GM23338 (cell line): ENCODE measurements around the gene PLAAT2. TPM values are rescaled to one million over a fixed set of nuclear protein-coding genes. Genes with fewer than 3 reads are reported as not detected.

ENCODE experiments used
- ATAC-seq: fragments of 200-7000 bp; cut with Tn5 transposase; 3 replicates; pipeline ENCODE4 v1.9.1; 2020
- DNase-seq: peaks from one replicate; pipeline ENCODE4 v3.0.0-alpha.2; 2015; ENCODE audit warnings: low spot score
- H2AFZ ChIP-seq: fragments of 200-600 bp; sonication (generic); 2 replicates; pipeline ENCODE4 v1.8.0; 2016; ENCODE audit warnings: antibody characterized with exemption, mild to moderate bottlenecking, moderate library complexity
- H3F3A ChIP-seq: fragments of 200-600 bp; sonication (generic); replicated peaks from 2 replicates; pipeline ENCODE4 v1.8.0; 2017; ENCODE audit warnings: antibody characterized with exemption, mixed run types, low read depth
- H3K27ac ChIP-seq: fragments of 200-600 bp; sonication (generic); 2 replicates; pipeline ENCODE4 v1.6.1; 2016; ENCODE audit warnings: low read depth
- H3K27me3 ChIP-seq: fragments of 200-600 bp; sonication (generic); 2 replicates; pipeline ENCODE4 v1.8.0; 2016; ENCODE audit warnings: mild to moderate bottlenecking, mixed run types, moderate library complexity; ENCODE audit not compliant: insufficient read depth
- H3K36me3 ChIP-seq: fragments of 200-600 bp; sonication (generic); 2 replicates; pipeline ENCODE4 v1.8.0; 2016; ENCODE audit warnings: mild to moderate bottlenecking; ENCODE audit not compliant: insufficient read depth
- H3K4me1 ChIP-seq: fragments of 200-600 bp; sonication (generic); 2 replicates; pipeline ENCODE4 v1.8.0; 2016; ENCODE audit warnings: mild to moderate bottlenecking, moderate library complexity; ENCODE audit not compliant: insufficient read depth
- H3K4me2 ChIP-seq: fragments of 200-600 bp; sonication (generic); 2 replicates; pipeline ENCODE4 v1.7.1; 2017; ENCODE audit warnings: mixed run types
- H3K4me3 ChIP-seq: fragments of 200-600 bp; sonication (generic); 2 replicates; pipeline ENCODE4 v1.6.1; 2016; ENCODE audit warnings: mixed run types
- H3K79me2 ChIP-seq: fragments of 200-600 bp; sonication (generic); replicated peaks from 2 replicates; pipeline ENCODE4 v1.8.0; 2017; ENCODE audit warnings: mild to moderate bottlenecking; ENCODE audit not compliant: insufficient read depth
- H3K9me2 ChIP-seq: fragments of 200-600 bp; sonication (generic); 2 replicates; pipeline ENCODE4 v1.8.0; 2017; ENCODE audit not compliant: insufficient read depth
- H4K20me1 ChIP-seq: fragments of 200-600 bp; sonication (generic); replicated peaks from 2 replicates; pipeline ENCODE4 v1.8.0; 2017; ENCODE audit warnings: mild to moderate bottlenecking; ENCODE audit not compliant: insufficient read depth
- H3K27ac Mint-ChIP-seq: 2 replicates; pipeline ENCODE4 v1.8.0; 2020; ENCODE audit warnings: inconsistent platforms, mild to moderate bottlenecking, moderate library complexity, mixed read lengths
- H3K27me3 Mint-ChIP-seq: 3 replicates; pipeline ENCODE4 v1.8.0; 2022; ENCODE audit warnings: low read depth, mild to moderate bottlenecking, moderate library complexity, mixed read lengths, inconsistent platforms; ENCODE audit not compliant: insufficient read depth, poor library complexity
- H3K36me3 Mint-ChIP-seq: 3 replicates; pipeline ENCODE4 v1.8.0; 2021; ENCODE audit warnings: low read depth, mild to moderate bottlenecking, inconsistent platforms, moderate library complexity, mixed read lengths
- H3K4me1 Mint-ChIP-seq: 3 replicates; pipeline ENCODE4 v1.8.0; 2020; ENCODE audit warnings: mild to moderate bottlenecking, inconsistent platforms, mixed read lengths
- H3K4me3 Mint-ChIP-seq: 3 replicates; pipeline ENCODE4 v1.8.0; 2021; ENCODE audit warnings: moderate library complexity, mild to moderate bottlenecking, inconsistent platforms, mixed read lengths
- H3K9me3 Mint-ChIP-seq: 3 replicates; pipeline ENCODE4 v1.8.0; 2020; ENCODE audit warnings: moderate library complexity, mild to moderate bottlenecking, inconsistent platforms, mixed read lengths
- EZH2 ChIP-seq: fragments of 200-600 bp; sonication (generic); IDR thresholded peaks from one replicate; pipeline ENCODE4 v1.8.0; 2017; ENCODE audit warnings: antibody characterized with exemption, mild to moderate bottlenecking, low read depth; ENCODE audit not compliant: unreplicated experiment
- polyA plus RNA-seq: library from polyadenylated mRNA; unstranded; fragments of >200 nt; fragmentation: Nextera tagmentation; extraction: Ambion mirVana; gene quantifications from 2 replicates; pipeline ENCODE4 v1.2.1, GENCODE V29; 2016
- total RNA-seq: library from RNA; depleted of rRNA; stranded (reverse); fragments of >200 nt; shearing (Covaris generic); gene quantifications from 2 replicates; pipeline ENCODE4 v1.2.3, GENCODE V29; 2014
- TF ChIP-seq, protein P1 (sequence below): fragments of 250-450 bp; sonication (Bioruptor Pico); IDR thresholded peaks from 2 replicates; pipeline ENCODE4 v1.5.0; 2020; ENCODE audit warnings: mild to moderate bottlenecking, moderate library complexity
- TF ChIP-seq, protein P2 (sequence below), 2 experiments: fragments of 200-600 bp in 1 of 2; sonication (generic) in 1 of 2; conservative IDR thresholded peaks; 2 replicates each; pipeline versions ENCODE4 v1.5.1 to v1.6.1; 2016 to 2017; ENCODE audit warnings: antibody characterized with exemption in 2 of 2, low read depth in 2 of 2, mild to moderate bottlenecking in 2 of 2, moderate library complexity in 1 of 2

The PLAAT2 gene
- total and polyA plus RNA-seq, 2 experiments from 2014 or later = 0.66 to 0.78 TPM

DNA sequence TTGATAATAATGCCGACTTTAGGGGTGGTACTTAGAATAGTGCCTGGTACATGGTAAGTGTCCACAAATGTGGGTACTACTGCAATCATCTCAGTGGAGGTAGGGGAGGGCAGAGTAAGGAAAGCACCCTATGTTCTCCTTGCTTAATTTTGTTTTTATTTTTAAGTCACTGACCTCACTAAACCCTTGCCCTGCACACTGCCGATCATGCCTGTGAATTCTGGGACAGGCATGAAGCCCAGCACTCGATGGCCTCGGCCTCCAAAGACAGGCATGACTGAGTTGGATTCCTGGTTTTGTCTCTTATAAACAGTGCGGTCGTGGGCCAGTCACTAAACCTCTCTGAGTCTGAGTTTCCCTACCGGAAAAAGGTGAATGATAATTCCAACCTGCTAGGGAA, 50.4 kb downstream of the PLAAT2 start (continued):
- TF ChIP-seq, protein P1, sequence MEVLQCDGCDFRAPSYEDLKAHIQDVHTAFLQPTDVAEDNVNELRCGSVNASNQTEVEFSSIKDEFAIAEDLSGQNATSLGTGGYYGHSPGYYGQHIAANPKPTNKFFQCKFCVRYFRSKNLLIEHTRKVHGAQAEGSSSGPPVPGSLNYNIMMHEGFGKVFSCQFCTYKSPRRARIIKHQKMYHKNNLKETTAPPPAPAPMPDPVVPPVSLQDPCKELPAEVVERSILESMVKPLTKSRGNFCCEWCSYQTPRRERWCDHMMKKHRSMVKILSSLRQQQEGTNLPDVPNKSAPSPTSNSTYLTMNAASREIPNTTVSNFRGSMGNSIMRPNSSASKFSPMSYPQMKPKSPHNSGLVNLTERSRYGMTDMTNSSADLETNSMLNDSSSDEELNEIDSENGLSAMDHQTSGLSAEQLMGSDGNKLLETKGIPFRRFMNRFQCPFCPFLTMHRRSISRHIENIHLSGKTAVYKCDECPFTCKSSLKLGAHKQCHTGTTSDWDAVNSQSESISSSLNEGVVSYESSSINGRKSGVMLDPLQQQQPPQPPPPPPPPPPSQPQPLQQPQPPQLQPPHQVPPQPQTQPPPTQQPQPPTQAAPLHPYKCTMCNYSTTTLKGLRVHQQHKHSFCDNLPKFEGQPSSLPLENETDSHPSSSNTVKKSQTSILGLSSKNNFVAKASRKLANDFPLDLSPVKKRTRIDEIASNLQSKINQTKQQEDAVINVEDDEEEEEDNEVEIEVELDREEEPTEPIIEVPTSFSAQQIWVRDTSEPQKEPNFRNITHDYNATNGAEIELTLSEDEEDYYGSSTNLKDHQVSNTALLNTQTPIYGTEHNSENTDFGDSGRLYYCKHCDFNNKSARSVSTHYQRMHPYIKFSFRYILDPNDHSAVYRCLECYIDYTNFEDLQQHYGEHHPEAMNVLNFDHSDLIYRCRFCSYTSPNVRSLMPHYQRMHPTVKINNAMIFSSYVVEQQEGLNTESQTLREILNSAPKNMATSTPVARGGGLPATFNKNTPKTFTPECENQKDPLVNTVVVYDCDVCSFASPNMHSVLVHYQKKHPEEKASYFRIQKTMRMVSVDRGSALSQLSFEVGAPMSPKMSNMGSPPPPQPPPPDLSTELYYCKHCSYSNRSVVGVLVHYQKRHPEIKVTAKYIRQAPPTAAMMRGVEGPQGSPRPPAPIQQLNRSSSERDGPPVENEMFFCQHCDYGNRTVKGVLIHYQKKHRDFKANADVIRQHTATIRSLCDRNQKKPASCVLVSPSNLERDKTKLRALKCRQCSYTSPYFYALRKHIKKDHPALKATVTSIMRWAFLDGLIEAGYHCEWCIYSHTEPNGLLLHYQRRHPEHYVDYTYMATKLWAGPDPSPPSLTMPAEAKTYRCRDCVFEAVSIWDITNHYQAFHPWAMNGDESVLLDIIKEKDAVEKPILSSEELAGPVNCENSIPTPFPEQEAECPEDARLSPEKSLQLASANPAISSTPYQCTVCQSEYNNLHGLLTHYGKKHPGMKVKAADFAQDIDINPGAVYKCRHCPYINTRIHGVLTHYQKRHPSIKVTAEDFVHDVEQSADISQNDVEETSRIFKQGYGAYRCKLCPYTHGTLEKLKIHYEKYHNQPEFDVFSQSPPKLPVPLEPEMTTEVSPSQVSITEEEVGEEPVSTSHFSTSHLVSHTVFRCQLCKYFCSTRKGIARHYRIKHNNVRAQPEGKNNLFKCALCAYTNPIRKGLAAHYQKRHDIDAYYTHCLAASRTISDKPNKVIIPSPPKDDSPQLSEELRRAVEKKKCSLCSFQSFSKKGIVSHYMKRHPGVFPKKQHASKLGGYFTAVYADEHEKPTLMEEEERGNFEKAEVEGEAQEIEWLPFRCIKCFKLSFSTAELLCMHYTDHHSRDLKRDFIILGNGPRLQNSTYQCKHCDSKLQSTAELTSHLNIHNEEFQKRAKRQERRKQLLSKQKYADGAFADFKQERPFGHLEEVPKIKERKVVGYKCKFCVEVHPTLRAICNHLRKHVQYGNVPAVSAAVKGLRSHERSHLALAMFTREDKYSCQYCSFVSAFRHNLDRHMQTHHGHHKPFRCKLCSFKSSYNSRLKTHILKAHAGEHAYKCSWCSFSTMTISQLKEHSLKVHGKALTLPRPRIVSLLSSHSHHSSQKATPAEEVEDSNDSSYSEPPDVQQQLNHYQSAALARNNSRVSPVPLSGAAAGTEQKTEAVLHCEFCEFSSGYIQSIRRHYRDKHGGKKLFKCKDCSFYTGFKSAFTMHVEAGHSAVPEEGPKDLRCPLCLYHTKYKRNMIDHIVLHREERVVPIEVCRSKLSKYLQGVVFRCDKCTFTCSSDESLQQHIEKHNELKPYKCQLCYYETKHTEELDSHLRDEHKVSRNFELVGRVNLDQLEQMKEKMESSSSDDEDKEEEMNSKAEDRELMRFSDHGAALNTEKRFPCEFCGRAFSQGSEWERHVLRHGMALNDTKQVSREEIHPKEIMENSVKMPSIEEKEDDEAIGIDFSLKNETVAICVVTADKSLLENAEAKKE (CRISPR knock-in tag) = no peak

DNA sequence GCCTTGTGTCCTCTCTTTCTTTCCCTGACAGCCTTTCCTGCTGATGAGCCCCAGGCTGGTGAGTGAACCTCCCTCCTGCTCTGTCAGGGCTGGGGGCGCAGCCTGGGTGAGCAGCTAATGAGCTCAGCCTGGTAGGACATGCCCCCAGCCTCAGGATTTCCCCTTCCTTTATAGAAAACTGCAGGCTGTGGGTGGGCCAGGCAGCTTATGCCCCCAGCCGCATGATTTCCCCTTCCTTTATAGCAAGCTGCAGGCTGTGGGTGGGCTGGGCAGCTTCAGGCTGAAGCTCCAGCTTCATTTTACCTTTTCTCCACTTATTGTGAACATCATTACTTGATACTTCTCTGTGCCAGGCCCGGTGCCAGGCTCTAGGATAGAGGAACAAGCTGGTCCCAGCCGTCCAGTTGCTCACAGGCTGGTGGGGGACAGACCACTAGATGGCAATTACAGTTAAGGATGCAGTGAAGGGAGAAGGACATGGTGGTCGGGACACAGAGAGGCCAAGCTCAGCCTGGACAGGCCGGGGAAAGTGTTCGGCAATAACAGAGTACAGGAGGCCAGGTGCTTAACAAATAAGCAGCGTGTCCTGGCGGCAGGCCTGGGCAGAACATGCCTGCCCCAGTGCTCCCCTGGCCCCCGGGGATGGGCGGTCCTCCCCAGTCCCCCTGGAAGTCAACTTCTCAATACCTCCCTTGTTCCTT, 52.0 kb downstream of the PLAAT2 start:
- TF ChIP-seq, protein P2, sequence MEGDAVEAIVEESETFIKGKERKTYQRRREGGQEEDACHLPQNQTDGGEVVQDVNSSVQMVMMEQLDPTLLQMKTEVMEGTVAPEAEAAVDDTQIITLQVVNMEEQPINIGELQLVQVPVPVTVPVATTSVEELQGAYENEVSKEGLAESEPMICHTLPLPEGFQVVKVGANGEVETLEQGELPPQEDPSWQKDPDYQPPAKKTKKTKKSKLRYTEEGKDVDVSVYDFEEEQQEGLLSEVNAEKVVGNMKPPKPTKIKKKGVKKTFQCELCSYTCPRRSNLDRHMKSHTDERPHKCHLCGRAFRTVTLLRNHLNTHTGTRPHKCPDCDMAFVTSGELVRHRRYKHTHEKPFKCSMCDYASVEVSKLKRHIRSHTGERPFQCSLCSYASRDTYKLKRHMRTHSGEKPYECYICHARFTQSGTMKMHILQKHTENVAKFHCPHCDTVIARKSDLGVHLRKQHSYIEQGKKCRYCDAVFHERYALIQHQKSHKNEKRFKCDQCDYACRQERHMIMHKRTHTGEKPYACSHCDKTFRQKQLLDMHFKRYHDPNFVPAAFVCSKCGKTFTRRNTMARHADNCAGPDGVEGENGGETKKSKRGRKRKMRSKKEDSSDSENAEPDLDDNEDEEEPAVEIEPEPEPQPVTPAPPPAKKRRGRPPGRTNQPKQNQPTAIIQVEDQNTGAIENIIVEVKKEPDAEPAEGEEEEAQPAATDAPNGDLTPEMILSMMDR (conservative IDR thresholded peaks at IDR 0.05; ENCODE audit: low read depth in 2 of 2) = peak in 1 of 2 experiments; percentile 47; a peak in 1 of 4 replicates
- no peak for TF ChIP-seq EZH2
- no peaks in the 10 kb centered on the region for H3K36me3 Mint-ChIP-seq
- Histone ChIP-seq H3K27me3 (no peaks in the 10 kb centered on the region), H3K36me3 (no peaks in the 10 kb centered on the region), H3K4me3 (no peak overlapping the region), H3K27ac (no peak overlapping the region), H3K4me1 (peaks cover 3% of the 10 kb centered on the region), H3K9me2 (0 out of 2 replicates have a peak, but pooled peaks cover 4% of the 10 kb centered on the region), H3K79me2 (no peaks in the 10 kb centered on the region), H3K4me2 (no peak overlapping the region), H2AFZ (peak overlapping the region; percentile 69), H4K20me1 (no peaks in the 10 kb centered on the region), H3F3A (no peaks in the 10 kb centered on the region; the same call in 1 of the 2 replicates)
- ATAC-seq (no peak), DNase-seq (no peak)
- H3K27me3 Mint-ChIP-seq = peaks cover 2% of the 10 kb centered on the region
- H3K27ac Mint-ChIP-seq = no peak overlapping the region
- H3K4me1 Mint-ChIP-seq = peaks cover 16% of the 10 kb centered on the region
- no peaks in the 10 kb centered on the region for H3K9me3 Mint-ChIP-seq
- no peak overlapping the region for H3K4me3 Mint-ChIP-seq
